Activated CD8-positive, alpha-beta memory T cell treated with anti-CD3 and anti-CD28 coated beads, Interleukin-2, amount 10 ng/mL, durations not matched to agents 7 days and 5 days (primary cell): ENCODE measurements around the gene CADPS2. TPM values are rescaled to one million over a fixed set of nuclear protein-coding genes. Genes with fewer than 3 reads are reported as not detected.

Experiments
- ATAC-seq: fragments of 150-1000 bp; cut with Tn5 transposase; one replicate; pipeline ENCODE4 v1.10.0; 2021; ENCODE audit warnings: moderate library complexity
- CTCF ChIA-PET: fragments of 350-600 bp; sonication (Branson Sonifier 250); formaldehyde crosslinking; loops from one replicate; lab custom pipeline; 2021; ENCODE audit warnings: antibody characterized with exemption; lab: Charles Lee
- DNase-seq: peaks from one replicate; pipeline ENCODE4 v3.0.0-alpha.2; 2020
- H3K27ac Mint-ChIP-seq: one replicate; pipeline ENCODE4 v1.8.0; 2021; ENCODE audit warnings: mild to moderate bottlenecking, mixed read lengths
- H3K27me3 Mint-ChIP-seq: one replicate; pipeline ENCODE4 v1.8.0; 2021; ENCODE audit warnings: mixed read lengths
- H3K36me3 Mint-ChIP-seq: one replicate; pipeline ENCODE4 v1.8.0; 2021; ENCODE audit warnings: mild to moderate bottlenecking, mixed read lengths
- H3K4me1 Mint-ChIP-seq: one replicate; pipeline ENCODE4 v1.8.0; 2021; ENCODE audit warnings: mixed read lengths
- H3K4me3 Mint-ChIP-seq: one replicate; pipeline ENCODE4 v1.8.0; 2021; ENCODE audit warnings: mild to moderate bottlenecking, moderate library complexity, mixed read lengths
- H3K9me3 Mint-ChIP-seq: one replicate; pipeline ENCODE4 v1.8.0; 2022; ENCODE audit warnings: low read depth, mixed read lengths
- total RNA-seq, 2 experiments: library from RNA; stranded (reverse); gene quantifications; one replicate each; pipeline ENCODE4 v1.2.3, GENCODE V29; 2021

The CADPS2 gene
- total RNA-seq, 2 experiments from 2014 or later: not detected

DNA sequence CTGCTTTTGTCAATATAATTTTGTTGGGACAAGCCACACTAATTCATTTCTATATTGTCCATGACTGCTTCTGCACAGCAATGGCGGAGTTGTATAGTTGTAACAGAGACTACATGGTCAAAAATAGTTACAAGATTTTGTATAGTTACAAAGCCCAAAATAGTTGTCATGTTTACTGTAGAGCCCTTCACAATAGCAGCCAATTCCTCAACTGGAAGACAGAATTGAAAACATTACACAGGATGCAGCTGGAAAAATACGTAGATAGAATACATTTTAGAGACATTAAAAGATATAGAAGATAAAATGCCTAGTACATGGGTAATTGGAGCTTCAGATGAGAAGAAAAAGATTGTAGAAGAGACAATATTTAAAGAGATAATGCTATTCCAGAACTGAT lies 425.3 kb downstream of the CADPS2 start:
- Mint-ChIP-seq H3K36me3 (no peaks in the 10 kb centered on the region), H3K4me1 (no peaks in the 10 kb centered on the region), H3K9me3 (no peaks in the 10 kb centered on the region), H3K4me3 (no peak overlapping the region), H3K27me3 (no peaks in the 10 kb centered on the region), H3K27ac (no peak overlapping the region)
- no peak for ATAC-seq
- DNase-seq: no peak
- CTCF ChIA-PET: no interaction called here

DNA sequence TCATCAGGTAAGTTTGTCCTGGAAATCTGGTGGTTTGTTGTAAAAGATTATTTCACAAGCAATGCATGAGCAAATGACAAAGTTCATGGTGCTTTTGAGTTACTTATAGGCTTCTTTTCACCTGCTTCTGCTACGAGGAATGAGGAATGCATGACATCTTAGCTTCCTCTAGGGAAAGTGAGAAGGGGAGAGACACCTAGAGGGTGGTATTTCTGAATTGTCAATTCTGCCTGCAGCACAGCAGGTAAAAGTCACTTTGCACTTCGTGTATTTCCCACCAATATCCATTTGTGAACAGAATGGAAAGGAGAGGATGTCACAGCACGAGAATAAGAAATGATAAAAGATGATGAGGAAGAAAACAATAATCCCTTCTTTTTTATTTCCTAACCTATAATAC lies 428.3 kb downstream of the CADPS2 start:
- H3K4me1 Mint-ChIP-seq: no peaks in the 10 kb centered on the region
- H3K4me3 Mint-ChIP-seq: no peak overlapping the region
- no peaks in the 10 kb centered on the region for H3K36me3 Mint-ChIP-seq
- no peaks in the 10 kb centered on the region for H3K27me3 Mint-ChIP-seq
- no peak overlapping the region for H3K27ac Mint-ChIP-seq
- CTCF ChIA-PET: no interaction called here
- no peak for ATAC-seq
- DNase-seq: no peak
- no peaks in the 10 kb centered on the region for H3K9me3 Mint-ChIP-seq

- no peak overlapping the region for H3K27ac Mint-ChIP-seq
Measured at GRCh38 chr7:122457325-122457724, 428.9 kb downstream of the CADPS2 start.

GRCh38 chr7:122454776-122455507 lies 431.3 kb downstream of the CADPS2 start:
- H3K27ac Mint-ChIP-seq: no peak overlapping the region
- DNase-seq: no peak
- H3K4me3 Mint-ChIP-seq: no peak overlapping the region
- CTCF ChIA-PET: no interaction called here
- no peaks in the 10 kb centered on the region for H3K27me3 Mint-ChIP-seq
- no peaks in the 10 kb centered on the region for H3K4me1 Mint-ChIP-seq
- H3K9me3 Mint-ChIP-seq: no peaks in the 10 kb centered on the region
- no peak for ATAC-seq
- H3K36me3 Mint-ChIP-seq: no peaks in the 10 kb centered on the region

More at GRCh38 chr7:122457325-122457724, 428.9 kb downstream of the CADPS2 start:
- Mint-ChIP-seq H3K4me3 (no peak overlapping the region), H3K27me3 (no peaks in the 10 kb centered on the region), H3K36me3 (no peaks in the 10 kb centered on the region), H3K9me3 (no peaks in the 10 kb centered on the region), H3K4me1 (no peaks in the 10 kb centered on the region)
- CTCF ChIA-PET: no interaction called here
- DNase-seq (no peak), ATAC-seq (no peak)

DNA sequence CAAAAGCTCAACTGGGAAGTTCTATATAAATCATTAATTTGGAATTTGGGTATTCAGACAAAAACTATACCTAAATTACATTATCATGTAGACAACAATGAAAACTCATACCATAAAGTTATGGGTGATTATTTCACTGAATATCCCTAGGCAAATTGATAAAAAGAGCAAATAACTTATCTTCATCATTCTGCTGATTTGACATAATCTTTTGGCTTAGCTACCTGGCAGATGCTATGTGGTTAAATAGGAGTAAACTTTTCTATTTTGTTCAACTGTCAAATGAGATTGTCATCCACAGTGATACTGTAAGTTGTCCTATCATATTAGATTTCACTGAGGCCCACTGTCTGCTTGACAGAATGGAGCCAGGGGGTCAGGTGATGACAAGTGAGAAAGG lies 432.8 kb downstream of the CADPS2 start:
- ATAC-seq (no peak), DNase-seq (no peak)
- no peaks in the 10 kb centered on the region for H3K27me3 Mint-ChIP-seq
- no peak overlapping the region for H3K4me3 Mint-ChIP-seq
- no peak overlapping the region for H3K27ac Mint-ChIP-seq
- no peaks in the 10 kb centered on the region for H3K4me1 Mint-ChIP-seq
- H3K36me3 Mint-ChIP-seq: no peaks in the 10 kb centered on the region
- no peaks in the 10 kb centered on the region for H3K9me3 Mint-ChIP-seq
- CTCF ChIA-PET: no interaction called here

DNA sequence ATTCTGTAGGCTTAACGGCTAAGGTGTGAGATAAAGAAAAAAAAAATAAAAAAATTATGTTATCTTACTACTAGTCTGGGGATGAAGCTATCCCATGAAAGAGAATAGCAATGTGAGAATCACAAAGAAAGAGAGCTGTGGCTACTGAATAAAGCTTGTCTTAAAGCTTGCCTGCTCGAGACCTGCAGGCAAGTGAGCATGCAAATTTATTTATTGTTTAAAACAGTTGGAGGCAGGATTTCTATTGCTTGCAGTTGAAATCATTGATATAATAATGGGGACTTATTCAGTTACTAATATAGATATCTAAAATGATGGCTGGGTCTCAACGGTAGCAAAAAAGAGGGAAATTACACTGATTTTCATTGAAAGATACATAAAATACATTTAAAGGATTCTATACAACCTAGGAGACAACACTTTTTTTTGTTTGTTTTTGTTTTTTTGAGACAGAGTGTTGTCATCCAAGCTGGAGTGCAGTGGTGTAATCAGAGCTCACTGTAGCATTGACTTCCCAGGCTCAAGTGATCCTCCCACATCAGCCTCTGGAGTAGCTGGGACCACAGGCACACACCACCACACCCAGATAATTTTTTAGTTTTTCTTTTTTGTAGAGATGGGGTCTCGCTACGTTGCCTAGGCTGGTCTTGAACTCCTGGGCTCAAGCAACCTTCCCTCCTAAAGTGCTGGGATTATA lies 437.2 kb downstream of the CADPS2 start:
- no peaks in the 10 kb centered on the region for H3K9me3 Mint-ChIP-seq
- H3K36me3 Mint-ChIP-seq: no peaks in the 10 kb centered on the region
- ATAC-seq (no peak), DNase-seq (no peak)
- H3K4me3 Mint-ChIP-seq: no peak overlapping the region
- no peaks in the 10 kb centered on the region for H3K4me1 Mint-ChIP-seq
- H3K27me3 Mint-ChIP-seq: no peaks in the 10 kb centered on the region
- CTCF ChIA-PET: no interaction called here
- no peak overlapping the region for H3K27ac Mint-ChIP-seq

DNA sequence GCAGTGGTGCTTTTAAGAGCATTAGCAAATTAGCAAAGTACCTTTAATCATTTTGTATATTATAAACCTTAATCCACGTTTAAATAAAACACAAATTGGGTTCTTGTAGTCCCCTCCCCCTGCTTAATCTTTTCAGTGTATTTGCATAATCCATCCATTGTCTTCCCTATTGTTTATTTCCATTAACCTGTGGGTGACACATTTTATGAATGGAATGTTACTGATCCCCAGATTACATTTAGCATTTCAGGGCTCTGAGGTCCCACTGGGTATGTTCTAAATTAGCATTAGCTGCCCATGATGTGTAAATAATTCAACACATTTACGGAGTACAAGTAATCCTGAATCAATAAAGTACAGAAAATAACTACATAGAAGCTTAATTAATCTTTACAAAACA lies 443.3 kb downstream of the CADPS2 start:
- H3K27me3 Mint-ChIP-seq: no peaks in the 10 kb centered on the region
- CTCF ChIA-PET: no interaction called here
- no peaks in the 10 kb centered on the region for H3K9me3 Mint-ChIP-seq
- H3K4me3 Mint-ChIP-seq: no peak overlapping the region
- ATAC-seq: no peak
- H3K4me1 Mint-ChIP-seq: no peaks in the 10 kb centered on the region
- H3K27ac Mint-ChIP-seq: no peak overlapping the region
- no peak for DNase-seq
- no peaks in the 10 kb centered on the region for H3K36me3 Mint-ChIP-seq

DNA sequence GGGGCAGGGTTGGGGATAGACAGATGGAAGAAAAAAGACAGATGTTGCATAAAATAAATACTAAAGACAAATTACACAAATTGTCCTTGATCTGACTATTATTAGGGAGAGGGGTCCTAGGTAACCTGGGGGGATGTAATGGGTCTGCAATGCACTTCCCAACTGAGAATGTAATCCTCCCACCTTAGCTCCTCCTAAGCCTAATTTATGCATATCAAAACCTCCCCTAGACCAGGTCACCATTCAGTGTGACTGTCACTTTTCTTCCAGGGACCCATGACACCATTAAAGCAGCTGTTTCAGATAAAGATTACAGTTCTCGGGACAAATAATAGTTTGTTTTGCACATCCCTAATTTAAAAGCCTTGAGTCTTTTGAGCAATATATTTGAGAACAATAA lies 447.8 kb downstream of the CADPS2 start:
- Mint-ChIP-seq H3K36me3 (no peaks in the 10 kb centered on the region), H3K4me1 (no peaks in the 10 kb centered on the region), H3K27ac (no peak overlapping the region), H3K9me3 (peaks cover 2% of the 10 kb centered on the region), H3K4me3 (no peak overlapping the region), H3K27me3 (no peaks in the 10 kb centered on the region)
- CTCF ChIA-PET: no interaction called here
- ATAC-seq (no peak), DNase-seq (no peak)

DNA sequence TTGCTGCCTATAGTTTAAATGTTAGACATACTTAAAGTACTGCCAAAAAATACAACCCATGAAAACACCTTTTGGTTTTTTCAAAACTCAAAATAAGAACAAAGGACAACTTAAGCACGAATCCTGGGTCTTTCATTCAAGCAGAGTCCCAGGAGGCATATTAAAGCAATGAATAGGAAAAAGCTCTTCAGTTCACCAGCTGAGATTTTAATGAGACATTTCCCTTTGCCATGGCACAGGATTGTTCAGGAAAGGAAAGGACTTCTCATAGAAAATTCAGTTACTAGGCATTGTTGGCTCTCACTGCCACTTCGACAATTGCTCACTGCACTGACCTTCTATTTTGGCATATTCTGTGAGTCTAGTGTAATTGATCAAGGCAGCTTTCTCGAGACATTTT lies 448.3 kb downstream of the CADPS2 start:
- CTCF ChIA-PET: no interaction called here
- H3K36me3 Mint-ChIP-seq: no peaks in the 10 kb centered on the region
- H3K4me3 Mint-ChIP-seq: no peak overlapping the region
- peaks cover 2% of the 10 kb centered on the region for H3K9me3 Mint-ChIP-seq
- DNase-seq: no peak
- no peaks in the 10 kb centered on the region for H3K4me1 Mint-ChIP-seq
- H3K27ac Mint-ChIP-seq: no peak overlapping the region
- no peak for ATAC-seq
- no peaks in the 10 kb centered on the region for H3K27me3 Mint-ChIP-seq

DNA sequence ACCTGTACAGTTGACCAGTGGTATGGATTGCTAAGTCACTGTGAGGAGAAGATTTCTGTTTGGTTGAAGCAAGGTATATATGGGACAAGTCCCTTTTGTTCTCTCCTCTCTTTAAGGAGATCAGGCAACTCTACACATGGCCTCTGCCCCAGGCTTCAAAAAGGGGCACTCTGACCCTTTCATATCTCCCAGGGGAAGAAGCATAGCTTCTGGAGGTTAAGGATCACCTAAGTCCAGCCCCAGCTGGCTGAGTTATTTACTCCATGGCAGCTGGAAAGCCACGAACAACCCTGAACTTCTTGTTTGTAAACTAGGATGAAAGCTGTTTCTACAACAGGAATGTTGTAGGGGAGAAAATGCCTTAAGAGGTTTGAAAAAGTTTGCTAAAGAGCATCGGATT lies 452.5 kb downstream of the CADPS2 start:
- ATAC-seq: no peak
- Mint-ChIP-seq H3K4me3 (no peak overlapping the region), H3K27ac (no peak overlapping the region), H3K27me3 (no peaks in the 10 kb centered on the region), H3K9me3 (peaks cover 2% of the 10 kb centered on the region), H3K36me3 (no peaks in the 10 kb centered on the region), H3K4me1 (no peaks in the 10 kb centered on the region)
- DNase-seq: no peak
- CTCF ChIA-PET: no interaction called here

- DNase-seq (no peak), ATAC-seq (no peak)
- H3K4me3 Mint-ChIP-seq: no peak overlapping the region
- no peaks in the 10 kb centered on the region for H3K4me1 Mint-ChIP-seq
- H3K27me3 Mint-ChIP-seq: no peaks in the 10 kb centered on the region
- H3K9me3 Mint-ChIP-seq: peaks cover 2% of the 10 kb centered on the region
- no peak overlapping the region for H3K27ac Mint-ChIP-seq
- CTCF ChIA-PET: no interaction called here
- H3K36me3 Mint-ChIP-seq: no peaks in the 10 kb centered on the region
Measured at GRCh38 chr7:122430710-122431109, 455.6 kb downstream of the CADPS2 start.

- no peak overlapping the region for H3K4me3 Mint-ChIP-seq
- peaks cover 2% of the 10 kb centered on the region for H3K9me3 Mint-ChIP-seq
- H3K36me3 Mint-ChIP-seq: no peaks in the 10 kb centered on the region
- DNase-seq (no peak), ATAC-seq (no peak)
- CTCF ChIA-PET: no interaction called here
- H3K4me1 Mint-ChIP-seq: no peaks in the 10 kb centered on the region
- no peaks in the 10 kb centered on the region for H3K27me3 Mint-ChIP-seq
- no peak overlapping the region for H3K27ac Mint-ChIP-seq
Measured at GRCh38 chr7:122429926-122430325, 456.3 kb downstream of the CADPS2 start.

DNA sequence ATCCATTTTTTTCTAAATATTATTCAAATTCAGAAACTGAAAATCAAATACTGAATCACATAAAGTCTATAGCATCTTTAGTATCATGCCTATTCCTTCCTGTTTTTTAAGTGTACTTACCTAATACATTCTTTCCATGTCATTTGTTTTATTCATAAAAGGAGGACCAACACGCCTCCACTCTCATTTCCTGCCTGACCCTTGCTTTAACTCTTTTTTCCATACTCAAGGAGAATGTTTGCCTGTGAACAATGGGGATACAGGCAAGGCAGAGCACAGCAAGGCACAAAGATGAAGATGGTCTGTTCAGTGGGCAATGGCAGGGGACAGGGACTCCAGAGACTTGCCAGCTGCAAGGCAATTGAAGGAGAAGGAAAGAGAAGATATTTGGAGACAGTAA lies 460.5 kb downstream of the CADPS2 start:
- Mint-ChIP-seq H3K27ac (no peak overlapping the region), H3K36me3 (no peaks in the 10 kb centered on the region), H3K4me1 (no peaks in the 10 kb centered on the region), H3K27me3 (no peaks in the 10 kb centered on the region), H3K4me3 (no peak overlapping the region), H3K9me3 (no peaks in the 10 kb centered on the region)
- CTCF ChIA-PET: no interaction called here
- no peak for DNase-seq
- no peak for ATAC-seq

GRCh38 chr7:122423591-122423990 lies 462.7 kb downstream of the CADPS2 start:
- Mint-ChIP-seq H3K4me1 (no peaks in the 10 kb centered on the region), H3K4me3 (no peak overlapping the region), H3K27ac (no peak overlapping the region), H3K9me3 (no peaks in the 10 kb centered on the region), H3K36me3 (no peaks in the 10 kb centered on the region), H3K27me3 (no peaks in the 10 kb centered on the region)
- CTCF ChIA-PET: no interaction called here
- no peak for ATAC-seq
- DNase-seq: no peak
